Measurements from ENCODE around the gene KRT86.

The KRT86 gene

DNA sequence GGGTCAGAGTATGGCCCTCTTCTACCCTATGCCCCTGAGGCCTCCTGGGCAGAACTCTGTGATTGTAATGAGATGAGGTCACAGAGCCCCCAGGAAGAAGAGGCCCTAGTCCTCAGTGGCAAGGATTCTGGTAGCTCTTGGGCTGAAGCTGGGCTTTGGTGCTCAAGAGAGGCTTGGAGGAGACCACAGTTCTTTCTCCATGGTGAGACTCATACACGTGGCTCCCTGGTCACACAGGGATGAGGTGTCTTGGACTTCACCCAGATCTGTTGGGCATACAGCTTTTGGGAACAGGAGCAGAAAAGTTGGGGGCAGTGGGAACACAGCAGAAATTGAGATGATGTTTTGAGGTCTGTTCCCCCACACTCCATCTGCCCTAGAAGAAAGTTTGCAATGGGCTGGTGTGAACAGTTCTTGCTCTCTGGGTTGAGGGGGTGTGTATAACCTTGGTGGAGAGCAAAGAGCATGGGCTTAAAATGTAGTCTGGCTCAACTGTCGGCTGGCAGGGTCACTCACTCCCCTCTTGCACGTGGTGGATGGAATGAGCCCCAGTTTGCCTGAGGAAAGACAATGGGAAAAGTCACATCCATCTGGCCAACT lies at the start of gene KRT86:
Gene KRT86, plus strand, starts transcription at position 125 of the 600 bp plus-strand sequence. CDS start 27,272 bp downstream, outside the sequence.
- DNase-seq (ENCODE audit: low read depth), result no peak

DNA sequence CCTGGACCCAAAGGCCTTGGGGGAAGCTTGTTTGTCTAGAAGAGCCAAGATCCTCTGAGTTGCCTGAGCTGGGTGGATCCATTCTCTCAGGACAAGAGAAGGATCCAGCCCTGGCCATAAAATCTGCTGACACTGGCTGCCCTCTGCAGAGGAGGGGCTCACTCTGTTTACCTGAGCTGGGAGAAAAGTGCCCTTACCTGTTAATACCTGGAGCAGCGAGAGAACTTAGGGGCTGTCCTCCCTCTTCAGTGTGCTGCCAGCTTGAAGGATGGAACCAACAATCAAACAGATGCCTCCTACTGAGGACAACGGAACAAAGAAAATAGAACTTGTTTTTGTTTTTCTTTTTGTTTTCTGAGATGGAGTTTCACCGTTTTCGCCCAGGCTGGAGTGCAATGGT lies 48.7 kb upstream of the KRT86 start:
- no peak for DNase-seq (ENCODE audit: low read depth)

DNA sequence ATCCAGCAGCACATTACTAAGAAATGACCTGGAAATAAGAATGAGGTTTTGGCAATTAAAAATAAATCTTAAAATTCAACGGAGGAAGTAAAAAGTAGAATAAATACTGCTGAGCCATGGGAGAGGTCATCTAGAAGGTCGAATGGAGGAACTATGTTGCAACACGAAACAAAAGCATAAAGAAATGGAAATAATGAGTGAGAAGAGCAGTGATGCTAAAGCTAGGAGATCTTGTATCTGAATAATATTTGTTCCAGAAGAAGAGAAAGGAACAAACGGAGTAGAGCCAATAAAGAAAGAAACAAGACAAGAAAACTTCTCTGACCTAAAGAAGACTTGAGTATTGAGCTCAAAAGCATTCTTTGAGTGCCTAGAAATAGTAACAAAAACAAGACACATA lies 48.0 kb upstream of the KRT86 start:
- no peak for DNase-seq (ENCODE audit: low read depth)

DNA sequence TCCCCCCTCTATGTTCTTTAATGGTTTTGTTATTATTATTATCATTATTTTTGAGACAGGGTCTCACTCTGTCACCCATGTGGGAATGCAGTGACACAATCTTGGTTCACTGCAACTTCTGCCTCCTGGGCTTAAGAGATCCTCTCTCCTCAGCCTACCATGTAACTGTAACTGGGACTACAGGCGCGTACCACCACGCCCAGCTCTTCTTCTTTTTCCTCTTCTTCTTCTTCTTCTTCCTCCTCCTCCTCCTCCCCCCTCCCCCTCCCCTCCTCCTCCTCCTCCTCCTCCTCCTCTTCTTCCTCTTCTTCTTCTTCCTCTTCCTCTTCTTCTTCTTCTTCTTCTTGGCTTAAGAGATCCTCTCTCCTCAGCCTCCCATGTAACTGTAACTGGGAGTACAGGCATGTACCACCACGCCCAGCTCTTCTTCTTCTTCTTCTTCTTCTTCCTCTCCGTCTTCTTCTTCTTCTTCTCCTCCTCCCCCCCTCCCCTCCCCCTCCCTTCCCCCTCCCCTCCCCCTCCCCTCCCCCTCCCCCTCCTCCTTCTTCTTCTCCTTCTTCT lies 46.8 kb upstream of the KRT86 start:
- no peak for DNase-seq (ENCODE audit: low read depth)

DNA sequence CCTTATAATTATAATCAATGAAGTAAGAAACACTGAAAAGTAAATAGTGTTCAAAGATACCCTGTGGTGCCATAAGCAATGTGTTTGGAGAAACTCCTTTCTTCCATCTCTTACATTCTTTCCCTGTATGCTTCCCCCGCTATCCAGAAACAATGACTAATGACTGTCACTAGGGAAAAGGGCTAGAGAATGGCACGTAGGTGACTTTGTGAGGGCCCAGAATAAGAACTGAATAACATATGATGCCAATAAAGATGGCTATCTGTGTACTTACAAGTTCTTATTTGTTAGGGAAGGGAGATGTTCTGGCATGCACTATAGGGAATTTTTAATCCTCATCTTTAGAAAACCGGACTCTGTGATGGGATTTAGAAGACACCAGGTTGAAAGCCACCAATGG lies 46.1 kb upstream of the KRT86 start:
- DNase-seq (ENCODE audit: low read depth), result no peak

DNA sequence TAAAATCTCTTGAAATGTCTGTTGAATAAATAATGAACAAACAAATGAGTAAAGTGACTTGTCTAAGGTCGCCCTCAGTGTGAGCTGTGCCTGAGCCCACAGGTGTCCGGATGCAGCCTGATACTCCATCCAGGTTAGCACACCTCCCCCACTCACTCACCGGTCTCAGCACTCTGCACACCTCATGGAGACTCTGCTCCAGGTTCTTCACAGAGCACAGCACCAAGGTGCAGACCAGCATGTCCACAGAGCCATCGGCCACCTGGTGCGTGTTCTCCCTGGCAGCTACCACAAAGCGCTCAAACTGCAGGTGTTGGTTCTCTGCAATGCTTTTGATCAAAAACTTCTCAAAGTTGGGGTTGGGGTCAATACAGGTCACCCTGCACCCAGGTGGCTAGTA lies 45.5 kb upstream of the KRT86 start:
- no peak for DNase-seq (ENCODE audit: low read depth)

DNA sequence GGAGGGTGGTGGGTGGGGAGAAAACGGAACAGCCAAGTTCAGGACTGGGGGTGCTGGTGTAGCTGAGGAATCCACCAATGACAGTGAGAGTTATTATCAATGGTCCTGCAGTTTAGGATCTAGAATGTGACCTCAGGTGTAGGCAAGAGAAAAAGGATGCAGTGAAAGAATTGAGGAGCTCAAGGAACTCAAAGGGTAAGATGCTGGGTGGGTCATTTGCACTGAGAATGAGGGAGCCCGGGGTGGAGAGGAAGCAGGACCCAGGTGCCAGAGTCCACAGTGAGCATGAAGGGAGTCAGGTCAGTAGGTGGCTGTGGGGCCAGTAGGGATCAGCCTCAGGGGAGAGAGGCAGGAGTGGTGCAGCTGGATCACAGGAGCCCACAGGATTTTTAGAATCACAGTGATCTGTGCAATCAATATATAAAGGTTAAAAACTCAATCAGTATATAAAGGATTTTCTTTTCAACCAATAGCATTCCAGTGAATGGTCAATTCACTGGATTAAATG lies 44.6 kb upstream of the KRT86 start:
- DNase-seq (ENCODE audit: low read depth), result no peak

DNA sequence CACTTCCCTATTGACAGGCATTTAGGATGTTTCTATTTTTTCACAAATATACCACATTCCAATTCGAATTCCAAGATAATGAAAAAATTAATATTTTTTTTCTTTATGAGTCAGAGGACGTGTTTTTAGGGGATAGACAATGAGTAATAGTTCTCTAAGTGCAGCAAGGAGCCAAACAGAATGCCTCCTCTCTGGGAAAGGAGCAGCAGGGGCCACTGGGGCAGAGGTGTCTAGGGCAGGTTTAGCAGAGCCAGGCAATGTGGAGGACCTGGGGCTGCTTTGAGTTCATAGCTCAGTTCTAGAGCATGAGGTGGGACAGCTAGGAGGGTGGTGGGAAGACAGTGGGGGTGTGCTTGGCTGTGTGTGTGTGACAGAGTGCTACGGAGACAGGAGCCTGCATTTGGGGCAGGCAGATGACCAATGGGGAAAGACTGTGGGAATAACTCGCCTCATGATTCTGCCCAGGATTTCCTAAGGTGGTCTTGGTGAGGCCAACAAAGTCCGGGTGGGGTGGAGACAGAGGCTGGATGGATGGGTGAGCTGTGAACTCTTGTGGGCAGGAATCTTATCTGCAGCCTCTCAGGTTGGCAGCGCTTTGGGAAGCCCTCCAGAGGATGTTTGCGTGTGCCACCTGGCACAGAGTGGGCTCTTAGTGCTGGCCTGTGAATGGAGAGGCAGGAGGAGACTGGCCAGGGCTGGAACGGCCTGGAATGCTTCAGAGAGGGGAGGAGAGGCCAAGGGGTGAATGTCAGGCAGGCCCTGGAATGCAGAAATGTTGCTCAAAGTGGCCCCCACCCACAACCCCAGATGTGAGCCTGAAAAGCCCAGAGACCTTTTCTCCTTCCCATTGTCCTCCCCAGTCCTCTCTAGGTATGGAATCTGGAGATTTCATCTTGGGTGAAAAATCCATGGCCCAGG lies 43.8 kb upstream of the KRT86 start:
- no peak for DNase-seq (ENCODE audit: low read depth)

DNA sequence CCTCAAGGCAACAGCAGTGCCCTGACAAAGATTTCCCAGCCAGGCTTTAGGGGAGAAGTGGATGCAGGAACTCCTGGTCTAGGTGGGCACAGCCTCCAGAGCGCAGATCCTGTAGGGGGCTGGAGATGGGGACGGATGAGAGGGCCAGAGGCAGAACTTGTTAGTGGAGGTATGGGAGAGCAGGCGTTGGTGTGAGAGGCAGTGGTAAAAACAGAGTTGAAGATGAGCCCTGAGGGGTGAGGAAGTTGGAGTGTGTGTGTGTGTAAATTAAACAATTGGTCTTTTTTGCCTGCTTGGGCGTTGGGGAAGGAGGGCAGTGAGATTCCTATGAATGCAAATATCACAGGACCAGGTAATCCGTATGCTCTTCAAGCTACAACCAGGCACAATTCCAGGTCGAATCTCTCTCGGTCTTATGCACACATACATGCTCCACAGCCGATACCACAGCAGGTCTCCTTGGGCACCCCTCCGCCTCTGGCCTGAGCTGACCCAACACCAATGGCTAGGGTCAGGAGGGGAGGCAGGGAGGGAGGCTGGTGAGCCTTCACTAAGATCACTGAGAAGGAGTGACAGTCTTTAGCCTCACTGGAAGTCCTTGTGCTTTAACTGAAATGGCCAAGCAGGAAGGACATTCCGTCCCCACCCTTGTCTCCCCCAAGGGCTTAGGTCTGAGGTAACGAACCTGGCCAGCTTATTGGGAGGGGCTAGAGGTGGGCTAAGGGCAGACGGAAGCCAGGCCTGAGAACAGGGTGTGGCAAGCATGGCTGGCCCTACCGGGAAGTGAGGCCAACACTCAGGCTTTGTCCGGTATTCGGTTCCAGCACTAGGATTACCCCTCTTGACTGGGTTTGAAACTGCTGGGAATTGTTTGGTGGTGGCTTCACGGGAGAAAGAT lies 42.9 kb upstream of the KRT86 start:
- DNase-seq (ENCODE audit: low read depth), result no peak

DNA sequence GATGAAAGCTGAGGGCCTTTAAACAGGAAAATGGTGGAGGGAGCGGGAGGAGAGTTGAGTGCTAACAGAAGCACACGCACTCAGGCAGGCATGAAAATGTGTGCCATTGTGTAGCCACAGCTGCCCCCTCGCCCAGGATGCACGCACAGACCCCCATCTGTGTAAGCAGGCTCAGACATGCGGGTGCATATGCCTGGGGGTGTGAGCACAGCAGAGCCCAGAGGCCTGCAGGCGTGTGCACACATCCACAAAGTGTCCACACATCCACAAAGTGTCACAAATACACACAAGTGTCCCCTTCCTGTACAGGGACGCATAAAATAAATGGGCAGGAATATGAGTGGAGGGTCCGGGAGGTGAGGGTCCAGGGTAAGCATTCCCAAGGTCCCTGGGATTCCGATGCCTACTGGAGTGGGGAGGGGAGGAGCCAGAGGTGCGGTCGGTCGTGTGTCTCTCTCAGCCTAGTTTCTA lies 42.2 kb upstream of the KRT86 start:
- DNase-seq (ENCODE audit: low read depth), result no peak

DNA sequence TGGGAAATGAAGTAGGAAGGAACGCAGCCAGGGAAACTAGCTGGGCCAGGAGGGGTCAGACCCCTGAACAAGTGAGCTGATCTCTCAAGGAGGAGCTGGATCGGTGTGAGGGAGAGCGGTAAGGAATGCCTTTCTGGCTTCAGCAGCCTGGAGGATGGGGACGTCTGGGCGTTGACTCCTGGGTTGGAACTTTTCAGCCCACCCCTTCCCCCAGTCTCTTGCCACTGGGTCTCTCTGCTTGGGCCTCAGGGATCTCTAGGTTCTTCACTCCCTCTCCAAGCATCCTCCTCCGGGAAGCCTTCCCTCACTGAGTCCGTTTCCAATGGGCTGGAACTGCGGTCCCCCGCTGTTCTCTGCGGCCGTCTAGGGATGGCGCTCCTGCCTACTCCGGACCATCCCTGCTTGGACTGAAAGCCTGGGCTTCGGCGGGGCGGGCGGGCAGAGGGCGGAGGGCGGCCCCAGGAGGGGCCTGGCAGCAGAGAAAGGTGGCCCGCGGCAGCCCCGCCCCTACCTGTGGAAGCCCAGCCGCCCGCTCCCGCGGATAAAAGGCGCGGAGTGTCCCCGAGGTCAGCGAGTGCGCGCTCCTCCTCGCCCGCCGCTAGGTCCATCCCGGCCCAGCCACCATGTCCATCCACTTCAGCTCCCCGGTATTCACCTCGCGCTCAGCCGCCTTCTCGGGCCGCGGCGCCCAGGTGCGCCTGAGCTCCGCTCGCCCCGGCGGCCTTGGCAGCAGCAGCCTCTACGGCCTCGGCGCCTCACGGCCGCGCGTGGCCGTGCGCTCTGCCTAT lies 41.6 kb upstream of the KRT86 start, which contains the start of gene KRT7:
Gene KRT7, plus strand, starts transcription at position 570 of the 788 bp plus-strand sequence. Its CDS starts 54 bp downstream, at position 624.
- no peak for DNase-seq (ENCODE audit: low read depth)

DNA sequence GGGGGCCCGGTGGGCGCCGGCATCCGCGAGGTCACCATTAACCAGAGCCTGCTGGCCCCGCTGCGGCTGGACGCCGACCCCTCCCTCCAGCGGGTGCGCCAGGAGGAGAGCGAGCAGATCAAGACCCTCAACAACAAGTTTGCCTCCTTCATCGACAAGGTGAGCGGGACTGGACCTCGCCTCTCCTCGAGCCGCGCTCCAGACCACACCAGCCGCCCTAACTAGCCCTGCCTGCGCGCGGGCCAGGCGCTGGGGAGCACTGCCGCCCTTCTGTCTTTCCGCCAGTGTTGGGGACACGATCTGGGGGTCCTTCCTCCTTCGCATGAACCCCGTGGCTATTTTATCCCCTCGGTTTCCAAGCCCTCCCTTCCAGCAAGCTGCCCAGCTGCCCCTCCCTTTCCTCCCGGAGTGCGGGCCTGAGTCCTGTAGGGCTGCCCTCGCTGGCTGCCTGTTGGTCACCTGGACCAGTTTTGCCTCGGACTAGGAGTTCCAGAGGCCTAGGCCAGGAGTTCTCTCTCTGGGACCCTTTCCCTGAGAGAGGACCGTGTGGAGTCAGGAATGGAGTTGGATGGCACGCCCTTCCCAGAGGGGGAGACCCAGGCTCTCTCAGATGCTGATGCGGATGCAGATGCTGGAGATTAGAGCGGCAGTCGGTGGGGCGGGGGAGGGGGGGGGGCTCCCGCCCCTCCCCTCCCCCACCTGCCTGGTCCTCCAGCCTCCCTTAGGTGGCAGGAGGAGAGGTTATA lies 40.8 kb upstream of the KRT86 start:
- DNase-seq (ENCODE audit: low read depth), result no peak

DNA sequence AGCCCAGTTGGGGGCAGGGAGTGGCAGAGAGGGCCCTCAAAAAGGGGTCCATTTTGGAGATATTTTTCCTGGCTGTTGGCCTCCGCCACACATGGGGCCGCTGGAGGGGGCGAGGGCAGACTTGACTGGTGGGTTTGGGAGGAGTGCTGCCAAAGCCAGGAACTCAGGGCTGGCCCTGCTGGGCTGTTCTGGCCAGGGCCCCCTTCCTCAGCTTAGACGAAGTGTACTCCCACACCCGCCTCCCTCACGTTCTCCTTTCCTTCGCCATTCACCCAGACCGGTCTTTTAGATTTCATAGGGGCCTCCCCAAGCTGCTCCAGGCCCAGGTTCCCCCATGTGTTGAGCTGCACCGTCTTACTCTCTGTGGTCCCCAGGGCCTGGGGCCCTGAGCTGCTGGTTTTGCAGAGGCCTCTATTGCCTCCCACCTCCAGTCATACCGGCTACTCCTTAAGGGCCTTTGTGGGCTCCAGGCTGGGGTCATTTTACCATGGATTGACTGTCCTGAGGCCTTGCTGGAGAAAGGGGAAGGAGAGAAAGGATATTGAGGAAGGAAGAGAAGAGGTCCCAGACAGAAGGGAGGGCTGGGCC lies 40.1 kb upstream of the KRT86 start:
- DNase-seq (ENCODE audit: low read depth), result no peak

DNA sequence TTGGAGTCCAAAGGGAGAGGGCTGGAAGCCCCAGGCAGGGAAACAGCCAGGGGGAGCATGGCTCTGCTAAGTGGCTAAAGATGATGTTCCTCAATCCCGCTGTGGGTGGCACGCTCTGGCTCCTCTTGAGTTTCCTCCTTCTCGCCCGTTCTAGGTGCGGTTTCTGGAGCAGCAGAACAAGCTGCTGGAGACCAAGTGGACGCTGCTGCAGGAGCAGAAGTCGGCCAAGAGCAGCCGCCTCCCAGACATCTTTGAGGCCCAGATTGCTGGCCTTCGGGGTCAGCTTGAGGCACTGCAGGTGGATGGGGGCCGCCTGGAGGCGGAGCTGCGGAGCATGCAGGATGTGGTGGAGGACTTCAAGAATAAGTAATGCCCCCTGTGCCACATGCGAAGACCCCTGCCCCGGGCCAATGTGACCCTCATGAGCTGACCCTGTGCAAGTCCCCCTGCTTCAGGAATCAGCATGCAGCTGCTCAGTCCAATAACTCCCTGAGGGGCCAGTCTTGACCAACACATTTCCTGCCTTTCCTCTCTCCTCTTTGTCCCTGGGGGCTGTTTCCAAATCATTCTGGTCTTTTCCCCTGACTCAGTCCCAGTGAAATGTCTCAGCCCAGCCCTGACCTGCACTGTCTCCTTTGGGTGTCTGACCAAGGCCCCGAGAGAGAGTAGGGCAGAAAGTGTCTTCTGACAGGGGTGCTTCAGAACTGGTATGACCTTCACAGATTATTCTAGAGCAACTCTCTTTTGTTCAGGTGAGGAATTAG lies 39.3 kb upstream of the KRT86 start:
- DNase-seq (ENCODE audit: low read depth), result no peak

DNA sequence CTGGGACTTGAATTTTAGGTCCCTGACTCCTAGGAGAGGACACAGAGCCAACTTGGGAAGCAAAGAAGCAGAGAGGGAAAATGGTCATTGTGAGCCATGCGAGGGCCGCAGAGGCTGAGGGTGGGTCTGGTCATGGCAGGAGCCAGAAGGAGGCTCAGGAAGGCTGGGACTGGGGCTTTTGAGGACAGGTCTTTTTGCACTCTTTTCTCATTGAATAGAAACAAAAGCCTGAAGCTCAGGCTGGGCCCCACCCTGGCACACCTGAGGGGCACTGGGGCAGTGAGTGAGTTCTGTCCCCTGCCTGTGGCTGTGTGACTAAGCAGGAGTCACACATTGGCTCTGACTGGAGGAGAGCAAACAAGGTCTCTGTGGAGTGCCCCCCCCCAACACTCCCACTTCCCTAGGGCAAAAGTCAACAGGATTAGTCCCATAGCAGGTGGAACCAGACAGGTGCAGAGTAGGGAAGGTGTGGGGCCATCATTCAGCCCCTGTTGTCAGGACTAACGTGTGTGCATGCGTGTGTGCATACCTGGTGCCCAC lies 38.6 kb upstream of the KRT86 start:
- DNase-seq (ENCODE audit: low read depth), result no peak

DNA sequence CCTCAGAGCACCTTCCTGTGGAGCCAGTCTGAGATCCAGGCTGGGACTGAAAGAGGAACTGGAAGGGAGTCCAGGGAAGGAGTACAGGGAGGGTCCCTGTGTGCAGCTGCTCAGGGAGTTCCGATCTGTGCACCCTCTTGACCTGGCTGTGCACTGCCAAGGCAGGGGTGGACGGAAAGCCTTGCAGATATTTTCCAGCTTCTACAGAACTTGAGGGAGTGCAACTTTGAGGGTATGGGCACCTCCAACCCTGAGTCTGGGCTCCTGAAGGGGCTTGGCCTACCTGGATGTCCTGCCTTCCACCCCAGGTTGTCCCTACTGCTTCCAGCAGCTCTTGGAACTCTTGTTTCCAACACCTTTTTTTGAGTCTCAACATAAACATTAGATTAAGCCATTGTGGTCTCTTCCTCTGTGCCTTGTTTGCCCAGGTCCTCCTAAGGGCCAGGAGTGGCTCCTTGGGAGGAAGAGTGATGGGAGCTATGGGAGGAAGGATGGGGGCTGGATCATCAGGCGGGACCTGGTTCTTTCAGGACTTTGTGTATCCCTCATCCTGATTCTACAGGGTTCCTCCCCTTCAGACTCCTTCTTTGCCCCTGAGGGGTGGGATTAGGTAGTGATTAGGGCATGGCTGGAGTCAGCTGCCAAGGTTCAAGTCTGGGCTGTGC lies 37.9 kb upstream of the KRT86 start:
- DNase-seq (ENCODE audit: low read depth), result no peak

DNA sequence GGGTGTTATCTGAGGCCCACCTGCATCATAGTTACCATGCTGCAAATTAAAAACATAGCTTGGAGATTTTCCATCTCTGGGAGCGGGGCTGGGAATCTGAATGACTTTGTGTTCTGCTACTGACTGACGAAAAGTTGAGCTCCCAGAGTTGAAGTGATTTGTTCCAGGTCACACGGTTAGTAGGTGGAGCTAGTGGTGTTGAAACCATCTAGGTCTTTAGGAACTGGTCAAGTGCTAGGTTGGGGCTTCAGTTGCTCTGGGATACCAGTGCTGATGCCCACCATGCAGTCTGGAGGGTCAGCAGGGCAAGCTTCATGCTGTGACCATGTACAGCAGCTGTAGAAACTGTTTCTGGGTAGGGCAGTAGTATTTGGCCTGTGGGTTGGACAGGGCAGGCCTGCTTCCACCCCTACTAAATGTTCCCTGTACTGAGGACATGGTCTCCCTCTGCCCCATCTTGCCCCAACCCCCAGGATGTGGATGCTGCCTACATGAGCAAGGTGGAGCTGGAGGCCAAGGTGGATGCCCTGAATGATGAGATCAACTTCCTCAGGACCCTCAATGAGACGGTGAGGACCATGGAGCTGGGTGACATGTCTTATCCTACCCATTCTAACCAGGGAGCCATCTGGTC lies 36.1 kb upstream of the KRT86 start:
- DNase-seq (ENCODE audit: low read depth), result no peak
